Left renal pelvis (tissue), 4 donors: ENCODE results near the gene SLC27A3. TPM values are rescaled to one million over a fixed set of nuclear protein-coding genes. Genes with fewer than 3 reads are reported as not detected.
"Not testable (repeated sequence)": the region's sequence is repeated elsewhere in the genome, so short reads cannot be mapped to it uniquely, and the experiment has no call there.

Experiments used
- DNase-seq, 4 donors: peaks; one replicate each; pipeline ENCODE4 v3.0.0-alpha.2; 2013; ENCODE audit warnings: low read depth in 4 of 4, low spot score in 3 of 4
- polyA plus RNA-seq, 4 donors: library from polyadenylated mRNA; unstranded; fragments of 120-200 nt; gene quantifications; one replicate each; pipeline ENCODE4 v1.2.1, GENCODE V29; 2013; ENCODE audit not compliant: insufficient read length in 4 of 4

The SLC27A3 gene
- polyA plus RNA-seq, 4 donors, result 31.8 to 50.5 (median 41.7) TPM

DNA sequence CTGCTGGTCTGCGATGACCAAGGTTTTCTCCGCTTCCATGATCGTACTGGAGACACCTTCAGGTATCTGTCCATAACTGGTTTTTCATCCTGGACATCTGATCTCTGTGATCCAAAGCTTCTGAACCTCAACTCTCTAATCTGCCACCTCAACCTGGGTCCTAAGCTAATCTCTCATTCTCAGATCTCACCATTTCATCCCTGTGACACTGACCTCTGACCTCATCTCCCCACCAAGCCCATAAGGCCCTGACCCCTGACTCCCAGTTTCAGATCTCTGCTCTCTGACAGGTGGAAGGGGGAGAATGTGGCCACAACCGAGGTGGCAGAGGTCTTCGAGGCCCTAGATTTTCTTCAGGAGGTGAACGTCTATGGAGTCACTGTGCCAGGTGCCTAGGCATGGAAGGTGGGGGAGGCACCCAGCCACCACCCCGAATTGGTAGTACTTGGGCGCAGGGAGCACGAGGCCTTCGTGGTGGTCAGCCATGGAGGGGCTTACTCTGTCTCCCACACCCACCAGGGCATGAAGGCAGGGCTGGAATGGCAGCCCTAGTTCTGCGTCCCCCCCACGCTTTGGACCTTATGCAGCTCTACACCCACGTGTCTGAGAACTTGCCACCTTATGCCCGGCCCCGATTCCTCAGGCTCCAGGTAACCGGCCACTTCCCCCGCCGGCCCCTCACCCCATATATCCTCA, 3.8 kb downstream of the SLC27A3 start:
- DNase-seq, result no peak

- no peak for DNase-seq
Observed at GRCh38 chr1:153779781-153780541, 4.8 kb downstream of the SLC27A3 start.

DNA sequence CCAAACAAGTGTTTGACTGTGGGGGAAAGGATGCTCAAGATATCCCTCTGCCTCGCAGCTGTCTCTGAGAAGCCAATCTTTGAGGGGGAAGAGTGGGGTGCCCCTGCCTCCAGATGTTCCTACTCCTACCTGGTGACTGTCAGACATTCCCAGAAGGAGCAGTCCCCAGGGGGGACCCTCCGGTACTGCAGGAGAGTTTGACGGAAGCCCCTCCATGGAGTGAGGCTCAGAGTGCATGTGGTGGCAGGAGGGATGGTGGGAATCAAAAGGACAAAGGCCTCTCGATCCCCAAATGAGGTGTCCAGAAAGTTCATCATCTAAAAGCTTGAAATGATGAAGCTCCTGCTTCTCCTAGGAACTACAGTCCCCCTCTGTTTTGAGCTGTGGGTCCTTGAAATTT, 5.3 kb downstream of the SLC27A3 start:
- no peak for DNase-seq

DNA sequence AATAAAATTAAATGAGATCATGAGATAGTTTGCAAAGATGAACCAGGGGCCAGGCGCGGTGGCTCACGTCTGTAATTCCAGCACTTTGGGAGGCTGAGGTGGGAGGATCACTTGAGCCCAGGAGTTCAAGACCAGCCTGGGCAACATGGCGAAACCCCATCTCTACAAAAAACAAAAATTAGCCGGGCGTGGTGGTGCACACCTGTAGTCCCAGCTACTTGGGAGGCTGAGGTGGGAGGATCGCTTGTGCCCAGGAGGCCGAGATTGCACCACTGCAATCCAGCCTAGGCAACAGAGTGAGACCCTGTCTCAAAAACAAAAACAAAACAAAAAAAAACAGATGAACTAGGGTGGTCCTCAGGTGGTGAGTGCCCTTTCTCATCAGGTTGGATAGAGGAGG, 7.4 kb downstream of the SLC27A3 start:
- DNase-seq, result not testable (repeated sequence)

GRCh38 chr1:153783233-153784190, 8.3 kb downstream of the SLC27A3 start:
- peak; percentile 77 to 86 (median 82) for DNase-seq

- DNase-seq, result no peak
Observed at GRCh38 chr1:153786038-153786790, 11.0 kb downstream of the SLC27A3 start.

GRCh38 chr1:153789478-153790034, 14.3 kb downstream of the SLC27A3 start:
- DNase-seq, result no peak

DNA sequence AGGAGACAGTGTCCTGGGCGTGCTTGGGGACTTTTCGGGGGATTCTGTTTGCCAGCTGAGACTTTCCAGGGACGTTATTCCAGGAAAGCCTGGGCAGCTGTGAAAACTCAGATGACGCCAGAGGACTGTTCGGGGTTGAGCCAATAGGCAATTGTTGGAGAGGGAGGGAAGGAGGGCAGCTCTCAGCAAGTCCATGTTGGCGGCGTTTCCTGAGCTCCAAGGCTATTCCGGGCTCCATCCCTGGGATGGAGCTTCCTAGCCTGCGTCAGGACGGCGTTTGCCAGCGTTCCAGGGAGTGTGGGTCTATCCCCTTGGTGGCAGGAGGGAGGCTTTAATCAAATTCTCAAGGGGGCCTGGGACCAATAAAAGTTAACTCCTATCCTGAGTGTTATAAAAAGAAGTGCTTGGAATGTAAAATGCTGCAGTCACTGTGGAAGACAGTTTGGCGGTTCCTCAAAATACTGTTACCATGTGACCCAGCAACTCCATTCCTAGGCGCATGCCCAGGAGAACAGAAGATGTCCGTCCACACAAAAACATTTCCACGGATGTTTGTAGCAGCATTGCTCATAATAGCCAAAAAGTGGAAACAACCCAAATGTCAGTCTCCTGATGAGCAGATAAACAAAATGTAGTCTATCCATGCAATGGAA, 15.2 kb downstream of the SLC27A3 start:
- peak; percentile 66 to 84 (median 76) for DNase-seq

GRCh38 chr1:153790966-153791647, 15.9 kb downstream of the SLC27A3 start:
- DNase-seq, result no peak

DNA sequence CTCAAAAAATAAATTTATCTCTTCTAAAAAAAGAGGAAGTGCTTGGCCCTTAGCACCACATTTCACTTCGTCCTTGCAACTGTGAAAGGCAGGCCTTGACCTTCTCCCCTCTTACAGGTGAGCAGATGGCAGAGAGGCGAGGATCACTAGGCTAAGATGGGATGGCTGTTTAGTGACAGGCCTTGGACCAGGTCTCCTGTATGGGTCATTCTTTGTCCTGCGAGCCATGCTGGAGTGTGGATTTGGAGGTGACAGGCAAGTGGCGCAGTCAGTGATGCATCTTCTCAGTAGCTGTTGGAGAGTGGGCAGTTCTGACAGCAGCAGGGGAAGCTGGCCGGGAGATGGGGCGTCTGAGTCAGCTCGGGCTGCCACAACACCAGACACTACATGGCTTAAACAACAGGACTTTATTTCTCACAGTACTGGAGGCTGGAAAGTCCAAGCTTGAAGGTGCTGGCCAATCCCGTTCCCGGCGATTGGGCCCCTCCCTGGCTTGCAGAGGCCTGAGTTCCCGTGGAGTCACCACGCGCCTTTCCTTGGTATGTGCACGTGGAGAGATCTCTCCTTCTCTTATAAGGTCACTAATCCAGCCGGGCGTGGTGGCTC, 16.5 kb downstream of the SLC27A3 start:
- no peak for DNase-seq

DNA sequence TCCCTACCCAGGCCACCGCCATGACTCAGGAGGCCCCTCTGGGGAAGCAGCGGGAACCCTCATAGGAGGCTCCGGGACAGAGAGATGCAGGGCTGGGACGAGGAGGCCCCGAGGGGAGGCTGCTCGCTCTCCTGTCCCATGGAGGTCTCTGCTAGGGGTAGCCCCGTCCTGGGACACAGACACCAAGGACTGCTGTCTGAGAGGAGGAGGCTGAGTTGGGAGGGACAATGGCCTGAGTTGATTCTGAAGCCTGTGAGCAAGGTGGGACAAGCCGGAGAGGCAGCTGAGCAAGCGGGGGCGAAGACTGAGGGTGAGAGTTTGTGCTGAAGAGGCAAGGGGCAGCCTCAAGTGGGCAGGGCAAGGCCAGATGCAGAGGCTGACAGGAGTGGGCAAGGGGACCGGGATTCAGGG, 17.4 kb downstream of the SLC27A3 start:
- no peak for DNase-seq

DNA sequence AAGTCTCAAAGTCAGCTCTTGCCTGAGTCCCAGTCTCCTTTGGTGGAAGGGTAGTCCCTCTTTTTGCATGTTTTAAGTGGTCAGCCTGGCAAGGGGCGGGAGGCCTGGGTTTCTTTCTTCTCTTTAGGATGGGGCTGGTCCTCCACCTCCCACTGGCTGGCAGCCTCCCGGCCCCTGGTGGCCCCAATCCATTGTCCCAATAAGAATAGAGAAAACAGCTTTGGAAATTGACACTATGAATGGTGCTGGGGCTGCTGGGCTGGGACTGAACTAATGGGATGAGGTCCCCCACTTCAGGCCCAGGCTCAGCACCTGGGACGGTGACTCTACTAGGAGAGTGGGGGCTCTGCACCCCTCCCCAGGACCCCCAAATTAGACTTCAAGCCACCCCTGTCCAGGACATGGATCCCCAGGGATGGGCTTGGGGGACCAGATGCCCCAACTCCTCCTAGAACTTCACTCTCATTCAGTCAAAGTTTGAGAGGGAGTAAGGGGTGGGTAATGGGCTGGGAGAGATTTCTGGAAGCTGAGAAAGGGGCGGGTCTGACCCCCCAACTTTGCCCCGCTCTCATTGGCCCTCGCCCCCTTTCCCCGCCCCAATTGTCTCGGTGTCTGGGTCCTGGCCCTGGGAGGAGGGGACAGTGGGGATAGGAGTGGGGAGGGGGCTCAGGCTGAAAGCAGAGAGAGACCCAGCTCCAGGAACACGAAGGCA, 18.2 kb downstream of the SLC27A3 start:
- no peak for DNase-seq

DNA sequence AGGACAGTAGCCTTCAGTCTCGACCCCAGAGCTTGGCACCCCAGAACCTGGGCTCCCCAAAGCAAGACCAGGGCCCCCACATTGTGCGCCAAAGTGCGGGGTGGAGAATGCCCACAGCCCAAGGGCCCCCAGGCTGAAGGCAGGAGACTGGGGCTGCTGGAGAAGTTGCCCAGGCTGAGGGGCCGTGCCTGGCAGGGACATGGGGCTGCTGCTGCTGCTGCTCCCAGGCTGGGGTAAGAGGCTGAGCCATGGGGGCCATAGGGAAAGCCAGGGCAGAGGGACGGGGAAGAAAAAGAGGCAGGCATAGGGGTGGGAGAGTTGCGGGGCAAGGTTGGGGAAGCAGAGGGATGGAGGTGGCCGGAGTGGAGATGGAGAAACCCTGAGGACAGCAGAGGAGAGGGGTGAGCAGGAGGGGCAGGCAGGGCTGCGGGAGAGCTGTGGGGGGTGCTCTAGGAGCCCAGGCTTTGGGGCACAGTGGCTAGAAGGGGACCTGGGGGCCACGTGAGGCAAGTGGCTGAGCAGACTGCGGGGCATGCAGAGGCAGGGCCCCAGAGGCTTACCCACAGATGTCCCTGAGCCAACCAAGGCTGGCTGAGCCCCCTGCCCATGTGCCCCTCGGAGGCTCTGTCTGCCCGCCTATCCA, 18.9 kb downstream of the SLC27A3 start:
- DNase-seq, result no peak

DNA sequence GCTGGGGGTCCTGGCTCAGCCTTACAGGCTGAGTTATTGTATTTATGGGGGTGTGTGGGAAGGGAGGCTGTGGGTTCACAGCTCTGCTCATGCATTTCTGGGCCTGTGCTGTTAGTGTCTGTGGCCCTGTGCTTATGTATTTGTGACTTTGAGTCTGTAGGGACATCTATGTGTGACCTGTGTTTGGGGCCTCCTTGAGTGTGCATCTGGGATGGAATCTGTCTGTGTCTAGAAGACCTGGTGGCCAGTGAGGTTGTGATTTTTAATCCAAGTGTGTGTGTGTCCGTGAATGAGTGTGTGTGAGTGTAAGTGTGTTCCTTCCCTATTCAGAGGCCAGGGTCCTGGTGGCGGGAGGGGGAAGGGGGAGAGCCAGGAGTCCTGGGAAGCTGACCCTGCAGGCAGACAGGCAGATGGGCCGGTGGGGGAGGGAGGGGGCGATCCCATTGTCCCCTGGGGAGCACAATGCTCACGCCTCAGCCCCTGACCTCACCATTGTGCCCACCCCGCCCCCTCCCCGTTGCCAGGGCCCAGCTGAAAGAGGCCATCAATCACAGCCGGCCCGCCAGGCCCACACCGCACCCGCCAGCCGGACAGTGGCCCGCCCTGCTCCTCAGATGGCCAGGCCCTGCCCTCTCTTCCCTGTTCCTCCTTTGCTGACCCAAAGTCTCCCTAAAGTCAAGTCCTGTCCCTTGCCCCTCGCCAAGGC, 19.6 kb downstream of the SLC27A3 start:
- DNase-seq, result no peak

DNA sequence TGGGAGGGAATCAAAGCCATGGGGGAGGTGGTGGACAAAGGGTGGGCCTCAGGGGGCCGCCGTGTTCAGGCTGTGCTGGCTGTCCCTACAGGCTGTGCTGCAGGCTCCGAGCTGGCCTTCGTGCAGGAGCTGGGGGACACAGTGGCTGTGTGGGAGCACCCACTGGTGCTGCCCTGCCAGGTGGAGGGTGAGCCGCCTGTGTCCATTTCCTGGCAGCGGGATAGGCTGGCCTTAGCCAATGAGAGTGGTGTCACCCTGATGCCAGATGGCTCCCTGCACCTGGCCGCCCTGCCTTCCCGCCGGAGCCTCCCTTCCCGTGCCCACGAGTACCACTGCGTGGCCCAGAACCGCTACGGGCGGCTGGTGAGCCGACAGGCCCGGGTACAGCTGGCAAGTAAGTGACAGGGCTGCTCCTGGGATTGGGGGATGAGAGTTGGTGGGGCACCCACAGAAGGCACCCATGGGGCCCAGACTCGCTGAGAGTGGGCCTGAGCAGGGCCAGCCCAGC, 20.2 kb downstream of the SLC27A3 start:
- no peak for DNase-seq

DNA sequence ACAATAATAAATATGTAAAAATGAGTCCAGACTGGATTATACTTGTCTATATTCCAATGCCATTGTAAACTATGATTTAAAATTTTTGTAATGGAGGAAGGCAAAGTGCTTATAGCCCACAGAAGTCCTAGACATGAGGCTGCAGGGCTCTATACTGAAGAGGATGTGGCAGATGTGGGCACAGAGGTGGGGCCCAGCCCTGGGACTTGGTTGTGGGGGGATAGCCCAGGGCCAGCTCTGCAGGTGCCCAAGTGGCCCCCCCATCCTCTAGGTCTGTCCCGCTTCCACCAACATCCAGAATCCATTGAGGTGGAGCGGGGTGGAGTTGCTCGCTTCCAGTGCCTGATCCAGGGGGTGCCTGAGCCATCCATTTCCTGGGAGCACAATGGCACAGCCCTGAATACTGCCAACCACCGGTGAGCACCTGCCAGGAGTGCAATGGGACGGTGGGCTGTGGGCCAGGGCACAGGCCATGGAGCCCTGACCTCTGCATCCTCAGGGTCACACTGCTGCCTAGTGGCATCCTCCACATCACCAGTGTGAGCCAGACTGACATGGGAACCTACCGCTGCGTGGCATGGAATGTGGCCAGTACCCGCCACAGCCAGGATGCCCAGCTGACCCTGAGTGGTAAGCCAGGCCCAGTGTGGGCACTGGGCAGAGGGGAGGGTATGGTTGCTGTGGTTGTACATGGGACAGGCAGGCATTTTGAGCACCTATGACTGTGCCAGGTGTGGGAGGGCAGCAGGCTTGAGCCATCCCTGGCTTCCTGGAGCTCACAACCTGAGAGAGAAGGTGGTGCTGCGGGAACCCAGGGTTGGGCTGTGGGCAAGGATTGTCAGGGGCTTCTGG, 21.0 kb downstream of the SLC27A3 start:
- DNase-seq, result no peak
